ENCODE data around the gene TENM4.

TENM4 gene

GRCh38 chr11:79160791-79161403, 279.9 kb downstream of the TENM4 start:
- no peak for DNase-seq

- DNase-seq, result no peak
Measured at GRCh38 chr11:79159657-79160450, 281.0 kb downstream of the TENM4 start.

- no peak for DNase-seq
Measured at GRCh38 chr11:79157738-79158137, 283.1 kb downstream of the TENM4 start.

- no peak for DNase-seq
Measured at GRCh38 chr11:79156031-79156430, 284.8 kb downstream of the TENM4 start.

- no peak for DNase-seq
Measured at GRCh38 chr11:79155237-79155636, 285.6 kb downstream of the TENM4 start.

- DNase-seq, result no peak
Measured at GRCh38 chr11:79152511-79152910, 288.3 kb downstream of the TENM4 start.

- no peak for DNase-seq
Measured at GRCh38 chr11:79151396-79151795, 289.4 kb downstream of the TENM4 start.

GRCh38 chr11:79150966-79151365, 289.9 kb downstream of the TENM4 start:
- DNase-seq, result no peak

GRCh38 chr11:79150320-79150719, 290.5 kb downstream of the TENM4 start:
- DNase-seq, result no peak

- no peak for DNase-seq
Measured at GRCh38 chr11:79147731-79148130, 293.1 kb downstream of the TENM4 start.

GRCh38 chr11:79147011-79147410, 293.8 kb downstream of the TENM4 start:
- no peak for DNase-seq

GRCh38 chr11:79139900-79140299, 300.9 kb downstream of the TENM4 start:
- no peak for DNase-seq

- no peak for DNase-seq
Measured at GRCh38 chr11:79129702-79130101, 311.1 kb downstream of the TENM4 start.

- no peak for DNase-seq
Measured at GRCh38 chr11:79128291-79128690, 312.5 kb downstream of the TENM4 start.

GRCh38 chr11:79122759-79123158, 318.1 kb downstream of the TENM4 start:
- DNase-seq, result no peak

GRCh38 chr11:79121351-79121750, 319.5 kb downstream of the TENM4 start:
- DNase-seq, result no peak

GRCh38 chr11:79119491-79120284, 321.1 kb downstream of the TENM4 start:
- no peak for DNase-seq

GRCh38 chr11:79117488-79117887, 323.3 kb downstream of the TENM4 start:
- no peak for DNase-seq

GRCh38 chr11:79116600-79116999, 324.2 kb downstream of the TENM4 start:
- no peak for DNase-seq

- no peak for DNase-seq
Measured at GRCh38 chr11:79113054-79113690, 327.7 kb downstream of the TENM4 start.

GRCh38 chr11:79110796-79111195, 330.0 kb downstream of the TENM4 start:
- no peak for DNase-seq

- no peak for DNase-seq
Measured at GRCh38 chr11:79110321-79110720, 330.5 kb downstream of the TENM4 start.

- DNase-seq, result no peak
Measured at GRCh38 chr11:79108851-79109250, 332.0 kb downstream of the TENM4 start.
